ENCODE results near the gene ZBTB7C. TPM values are rescaled to one million over a fixed set of nuclear protein-coding genes. Genes with fewer than 3 reads are reported as not detected.

ZBTB7C gene
- total RNA-seq, 1 donor from 2014 or later = under 0.01 TPM

DNA sequence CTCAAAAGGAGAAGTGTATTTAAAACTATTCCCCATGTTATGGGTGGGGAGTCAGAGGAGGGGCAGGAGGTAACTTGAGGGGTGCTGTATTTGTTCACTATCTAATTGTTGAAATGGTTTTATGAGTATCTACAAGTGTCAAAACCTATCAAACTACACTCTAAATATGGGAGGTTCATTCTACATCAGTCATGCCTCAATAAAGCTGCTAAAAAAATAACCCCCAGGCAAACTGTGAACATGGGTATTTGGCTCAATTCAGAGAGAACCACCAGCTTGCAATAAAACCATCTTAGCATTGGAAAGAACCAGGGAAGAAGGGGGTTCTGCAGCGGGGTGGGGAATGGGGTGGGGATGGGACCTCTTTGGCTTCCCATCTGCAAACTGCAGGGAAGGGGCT lies 302.7 kb downstream of the ZBTB7C start:
- no peaks in the 10 kb centered on the region for H3K27me3 ChIP-seq (ENCODE audit: control insufficient read depth, insufficient read depth, low read length)
- no peak for FAIRE-seq
- H3K4me3 ChIP-seq (ENCODE audit: low read depth, low read length) = no peak overlapping the region
- TF ChIP-seq, protein P1, sequence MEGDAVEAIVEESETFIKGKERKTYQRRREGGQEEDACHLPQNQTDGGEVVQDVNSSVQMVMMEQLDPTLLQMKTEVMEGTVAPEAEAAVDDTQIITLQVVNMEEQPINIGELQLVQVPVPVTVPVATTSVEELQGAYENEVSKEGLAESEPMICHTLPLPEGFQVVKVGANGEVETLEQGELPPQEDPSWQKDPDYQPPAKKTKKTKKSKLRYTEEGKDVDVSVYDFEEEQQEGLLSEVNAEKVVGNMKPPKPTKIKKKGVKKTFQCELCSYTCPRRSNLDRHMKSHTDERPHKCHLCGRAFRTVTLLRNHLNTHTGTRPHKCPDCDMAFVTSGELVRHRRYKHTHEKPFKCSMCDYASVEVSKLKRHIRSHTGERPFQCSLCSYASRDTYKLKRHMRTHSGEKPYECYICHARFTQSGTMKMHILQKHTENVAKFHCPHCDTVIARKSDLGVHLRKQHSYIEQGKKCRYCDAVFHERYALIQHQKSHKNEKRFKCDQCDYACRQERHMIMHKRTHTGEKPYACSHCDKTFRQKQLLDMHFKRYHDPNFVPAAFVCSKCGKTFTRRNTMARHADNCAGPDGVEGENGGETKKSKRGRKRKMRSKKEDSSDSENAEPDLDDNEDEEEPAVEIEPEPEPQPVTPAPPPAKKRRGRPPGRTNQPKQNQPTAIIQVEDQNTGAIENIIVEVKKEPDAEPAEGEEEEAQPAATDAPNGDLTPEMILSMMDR (IDR thresholded peaks at IDR 0.05; ENCODE audit: insufficient read depth, low read length, severe bottlenecking) = no peak
- no peaks in the 10 kb centered on the region for H3K36me3 ChIP-seq (ENCODE audit: control insufficient read depth, insufficient read depth, low read length)
- no peak for DNase-seq (ENCODE audit: low read depth)

DNA sequence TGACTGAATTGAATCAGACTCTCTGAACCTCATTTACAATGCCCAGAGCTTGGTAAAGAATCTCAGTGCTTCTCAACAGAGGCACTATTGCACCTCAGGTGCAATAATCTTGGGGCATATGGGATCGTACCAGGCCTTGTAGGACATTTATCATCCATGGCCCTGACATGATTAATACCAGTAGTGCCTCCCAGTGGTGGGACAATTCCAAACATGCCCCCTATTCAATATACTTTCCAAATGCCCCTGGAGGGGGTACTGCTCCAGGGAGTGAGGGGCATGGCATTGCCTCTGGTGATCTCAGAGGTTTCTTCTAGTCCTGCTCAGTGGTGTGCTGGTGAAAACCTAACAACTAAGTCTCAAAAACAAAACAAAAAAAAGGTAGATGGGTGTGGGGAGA lies 303.9 kb downstream of the ZBTB7C start:
- peak; percentile 9 for DNase-seq (ENCODE audit: low read depth)
- TF ChIP-seq, protein P1 (IDR thresholded peaks at IDR 0.05; ENCODE audit: insufficient read depth, low read length, severe bottlenecking) = peak; percentile 39
- Histone ChIP-seq H3K27me3 (ENCODE audit: control insufficient read depth, insufficient read depth, low read length) (no peaks in the 10 kb centered on the region), H3K4me3 (ENCODE audit: low read depth, low read length) (no peak overlapping the region), H3K36me3 (ENCODE audit: control insufficient read depth, insufficient read depth, low read length) (no peaks in the 10 kb centered on the region)
- no peak for FAIRE-seq

DNA sequence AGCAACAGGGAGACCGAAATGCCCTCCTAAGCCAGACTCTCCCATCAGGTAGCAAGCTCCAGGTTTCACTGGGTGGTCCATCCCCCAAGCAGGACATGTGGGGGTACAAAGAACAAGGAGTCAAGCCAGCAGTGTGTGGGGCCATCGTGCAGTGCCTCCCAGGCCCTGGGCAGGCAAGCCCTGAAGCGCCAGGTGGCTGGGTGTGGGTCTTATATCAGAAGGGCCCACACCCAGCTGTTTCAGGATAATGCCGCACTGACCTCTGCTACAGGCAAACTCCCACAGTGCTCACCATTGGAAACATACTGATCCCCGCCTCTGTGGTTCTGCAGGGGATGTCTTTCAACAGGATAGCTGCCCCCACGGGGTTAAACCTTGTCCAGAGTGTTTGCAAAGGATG lies 304.5 kb downstream of the ZBTB7C start:
- no peak for DNase-seq (ENCODE audit: low read depth)
- Histone ChIP-seq H3K4me3 (ENCODE audit: low read depth, low read length) (no peak overlapping the region), H3K27me3 (ENCODE audit: control insufficient read depth, insufficient read depth, low read length) (no peaks in the 10 kb centered on the region), H3K36me3 (ENCODE audit: control insufficient read depth, insufficient read depth, low read length) (no peaks in the 10 kb centered on the region)
- TF ChIP-seq, protein P1 (IDR thresholded peaks at IDR 0.05; ENCODE audit: insufficient read depth, low read length, severe bottlenecking) = no peak
- FAIRE-seq = no peak

DNA sequence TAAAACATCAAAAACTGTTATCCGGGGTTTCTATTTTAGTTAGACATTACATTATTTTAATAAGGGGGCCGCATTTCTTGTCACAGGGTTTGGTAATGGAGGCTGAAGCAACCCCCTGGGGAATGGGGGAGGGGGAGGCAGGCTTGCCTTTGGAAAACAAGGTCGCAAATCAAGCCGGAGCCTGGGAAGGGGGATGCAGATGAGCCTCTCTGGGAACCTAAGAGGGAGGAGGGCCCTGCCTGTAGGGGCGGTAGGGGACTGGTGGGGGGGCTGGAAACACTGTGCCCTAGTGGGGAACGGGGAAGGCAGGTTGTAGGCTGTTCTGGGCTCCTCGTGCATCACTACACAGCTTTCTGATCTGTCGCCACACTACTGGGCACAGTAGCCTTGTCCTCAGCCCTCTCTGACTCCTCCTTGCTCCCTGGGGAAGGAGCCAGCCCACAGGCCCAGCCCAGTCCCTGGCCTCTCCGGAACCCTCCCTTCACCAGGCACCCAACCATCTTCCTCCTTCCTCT lies 308.5 kb downstream of the ZBTB7C start:
- Histone ChIP-seq H3K4me3 (ENCODE audit: low read depth, low read length) (no peak overlapping the region), H3K36me3 (ENCODE audit: control insufficient read depth, insufficient read depth, low read length) (no peaks in the 10 kb centered on the region), H3K27me3 (ENCODE audit: control insufficient read depth, insufficient read depth, low read length) (peaks cover 1% of the 10 kb centered on the region)
- TF ChIP-seq, protein P1 (IDR thresholded peaks at IDR 0.05; ENCODE audit: insufficient read depth, low read length, severe bottlenecking) = no peak
- FAIRE-seq (no peak), DNase-seq (ENCODE audit: low read depth) (no peak)

DNA sequence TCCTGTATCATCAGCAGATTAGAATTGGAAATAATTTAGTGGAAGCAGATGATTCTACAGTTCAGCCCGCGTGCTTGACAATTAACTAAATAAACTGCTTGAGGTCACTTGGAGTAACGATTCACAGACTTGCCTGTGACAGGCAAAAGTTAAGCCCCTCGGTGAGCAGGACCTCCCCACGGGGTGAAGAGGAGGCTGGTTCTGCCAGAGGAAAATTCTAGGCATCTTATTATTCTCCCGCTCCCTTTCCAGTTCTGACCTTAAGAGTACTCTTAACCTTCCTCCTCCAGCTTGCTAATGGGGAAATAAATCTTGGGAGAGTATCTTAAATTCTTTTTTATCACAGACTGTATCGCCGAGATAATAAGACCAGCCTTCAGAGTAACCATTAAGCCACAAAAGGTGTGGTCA lies 309.0 kb downstream of the ZBTB7C start:
- FAIRE-seq = no peak
- TF ChIP-seq, protein P1 (IDR thresholded peaks at IDR 0.05; ENCODE audit: insufficient read depth, low read length, severe bottlenecking) = no peak
- DNase-seq (ENCODE audit: low read depth) = no peak
- H3K36me3 ChIP-seq (ENCODE audit: control insufficient read depth, insufficient read depth, low read length) = no peaks in the 10 kb centered on the region
- H3K27me3 ChIP-seq (ENCODE audit: control insufficient read depth, insufficient read depth, low read length) = peaks cover 2% of the 10 kb centered on the region
- no peak overlapping the region for H3K4me3 ChIP-seq (ENCODE audit: low read depth, low read length)

DNA sequence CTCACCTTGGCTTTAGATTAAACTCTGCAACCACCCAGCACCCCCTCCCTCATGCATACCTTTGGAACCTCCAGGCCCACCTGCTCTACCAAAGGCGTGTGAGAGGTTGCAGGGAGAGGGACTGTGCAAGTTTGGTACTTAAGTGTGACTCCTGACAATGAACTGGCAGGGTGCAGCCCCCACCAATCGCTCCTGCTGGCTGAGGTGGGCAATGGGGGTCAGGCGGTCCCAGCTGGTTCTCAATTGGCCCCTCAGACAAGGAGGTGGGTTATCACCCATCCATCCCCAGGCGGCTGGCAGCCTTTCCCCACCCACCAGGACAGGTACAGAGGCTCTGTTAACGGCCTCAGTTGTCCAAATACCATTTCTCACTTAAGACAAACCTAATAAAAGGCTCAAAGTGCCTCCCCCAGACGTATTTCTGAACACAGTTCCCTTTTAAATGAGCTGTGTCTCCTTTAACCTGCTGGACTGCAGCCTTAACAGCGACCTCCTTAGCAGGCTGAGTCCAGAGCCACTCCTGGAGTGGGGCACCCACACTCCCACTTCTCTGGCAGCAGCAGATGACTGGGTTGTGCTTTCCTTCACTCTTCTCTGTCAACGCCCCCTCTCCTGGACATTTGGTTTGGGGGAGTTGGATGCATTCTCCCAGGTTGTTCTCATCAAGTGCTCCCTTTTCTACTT lies 309.6 kb downstream of the ZBTB7C start:
- FAIRE-seq (no peak), DNase-seq (ENCODE audit: low read depth) (no peak)
- TF ChIP-seq, protein P1 (IDR thresholded peaks at IDR 0.05; ENCODE audit: insufficient read depth, low read length, severe bottlenecking) = no peak
- H3K4me3 ChIP-seq (ENCODE audit: low read depth, low read length) = no peak overlapping the region
- peaks cover 2% of the 10 kb centered on the region for H3K27me3 ChIP-seq (ENCODE audit: control insufficient read depth, insufficient read depth, low read length)
- H3K36me3 ChIP-seq (ENCODE audit: control insufficient read depth, insufficient read depth, low read length) = no peaks in the 10 kb centered on the region

Measured in bronchial epithelial cell (primary cell).